CD4-positive, alpha-beta T cell treated with Interleukin-4 for 4 hours (primary cell): Measurements from ENCODE around the gene UGT1A1.

Experiments used
- DNase-seq: peaks from one replicate; pipeline ENCODE4 v3.0.0-alpha.2; 2020

Gene UGT1A1

DNA sequence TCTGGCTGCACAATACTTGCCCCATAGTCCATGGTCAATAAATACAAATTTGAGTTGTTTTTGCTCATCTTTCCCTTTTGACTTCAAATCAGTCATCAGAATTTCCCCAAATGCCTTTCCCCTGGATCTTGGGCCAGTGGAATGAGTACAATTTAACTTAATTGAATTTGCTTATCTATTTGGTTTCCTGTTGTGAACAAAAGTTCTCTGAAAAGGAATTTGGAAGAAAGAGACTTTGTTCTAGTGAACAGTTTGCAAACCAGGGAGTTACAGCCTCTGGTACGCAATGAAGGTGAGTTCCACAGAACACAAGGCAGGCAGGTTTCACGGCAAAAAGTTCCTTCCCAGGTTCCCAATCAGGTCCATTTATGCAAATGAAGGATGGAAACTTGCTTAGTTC lies 1.2 kb upstream of the UGT1A1 start:
- no peak for DNase-seq

DNA sequence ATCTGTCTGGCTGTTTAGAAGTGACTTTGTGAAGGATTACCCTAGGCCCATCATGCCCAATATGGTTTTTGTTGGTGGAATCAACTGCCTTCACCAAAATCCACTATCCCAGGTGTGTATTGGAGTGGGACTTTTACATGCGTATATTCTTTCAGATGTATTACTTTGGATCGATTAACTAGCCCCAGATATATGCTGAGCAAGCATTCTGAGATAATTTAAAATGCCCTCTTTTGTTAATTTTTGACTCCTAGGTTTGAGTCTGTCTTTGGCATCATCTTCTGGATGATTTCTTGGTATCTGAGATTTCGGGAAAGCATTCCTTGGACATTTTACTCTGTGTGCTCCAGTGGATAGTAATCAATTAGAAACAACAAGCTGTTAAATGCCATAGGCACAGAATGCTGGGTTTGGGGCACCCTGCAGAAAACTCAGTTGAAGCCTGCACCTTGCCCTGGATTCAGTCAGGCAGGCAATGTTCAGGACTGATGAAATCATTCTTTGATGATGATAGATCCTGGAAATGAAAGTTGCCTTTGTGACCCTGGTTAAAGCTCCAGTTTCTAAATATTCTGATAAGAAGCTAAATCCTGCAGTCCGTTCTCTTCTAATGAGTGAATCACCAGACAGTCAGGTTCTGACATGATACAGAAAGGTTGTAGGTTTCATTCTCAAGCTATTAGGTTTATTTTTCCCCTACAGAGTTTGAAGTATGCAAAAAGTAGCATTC lies 1.1 kb downstream of the UGT1A1 start:
- no peak for DNase-seq

DNA sequence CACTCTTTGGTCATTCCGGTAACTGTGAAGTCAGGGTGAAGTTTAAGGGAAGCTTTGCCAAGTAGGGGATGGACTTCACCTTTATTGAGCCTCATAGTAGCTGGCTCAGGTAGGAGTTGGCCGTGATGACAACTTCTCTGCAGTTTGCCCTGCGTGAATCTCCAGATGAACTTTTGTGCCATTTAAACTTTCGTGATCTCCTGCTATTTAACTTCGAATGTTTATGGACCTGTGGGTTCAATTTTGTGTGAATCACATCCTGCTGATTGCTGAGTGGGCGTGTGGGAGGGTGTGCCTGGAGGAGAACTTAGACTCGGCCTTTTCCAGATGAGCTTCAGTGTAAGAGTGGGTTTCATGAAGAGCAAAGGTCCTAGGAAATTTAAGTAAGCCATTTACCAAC lies 4.2 kb downstream of the UGT1A1 start:
- DNase-seq, result no peak

DNA sequence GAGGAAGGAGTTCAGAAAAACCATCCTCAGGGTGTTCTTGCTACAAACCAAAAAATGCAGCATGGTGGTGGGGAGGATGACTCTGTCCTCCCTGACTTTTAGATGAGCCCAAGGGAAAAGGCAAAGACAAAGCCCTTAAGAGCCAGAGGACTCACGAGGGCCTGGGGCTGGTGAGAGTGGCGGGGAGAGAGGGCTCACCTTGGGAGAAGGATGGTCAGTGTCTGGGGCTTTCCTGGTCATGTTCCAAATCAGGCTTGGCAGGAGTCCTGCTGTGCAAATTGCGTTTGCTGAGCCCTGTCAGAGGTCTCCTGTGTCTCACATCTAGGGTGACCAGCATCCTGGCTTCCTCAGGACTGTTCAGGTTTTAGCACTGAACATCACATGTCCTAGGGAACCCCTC lies 4.7 kb downstream of the UGT1A1 start:
- DNase-seq, result no peak

DNA sequence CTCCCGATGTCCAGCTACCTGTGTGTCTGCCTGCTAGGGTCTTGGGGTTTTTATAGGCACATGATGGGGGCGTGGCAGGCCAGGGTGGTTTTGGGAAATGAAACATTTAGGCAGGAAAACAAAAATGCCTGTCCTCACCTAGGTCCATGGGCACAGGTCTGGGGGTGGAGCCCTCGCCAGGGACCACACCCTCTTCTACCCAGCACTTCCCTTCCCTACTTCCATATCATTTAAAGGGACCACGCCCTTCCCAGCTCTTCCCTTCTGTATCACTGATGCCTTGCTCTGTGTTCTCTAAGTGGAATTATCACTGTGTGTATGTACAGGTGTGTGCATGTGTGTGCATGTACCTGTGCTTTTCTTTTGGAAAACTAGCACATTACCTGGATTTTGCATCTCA lies 6.3 kb downstream of the UGT1A1 start:
- no peak for DNase-seq

DNA sequence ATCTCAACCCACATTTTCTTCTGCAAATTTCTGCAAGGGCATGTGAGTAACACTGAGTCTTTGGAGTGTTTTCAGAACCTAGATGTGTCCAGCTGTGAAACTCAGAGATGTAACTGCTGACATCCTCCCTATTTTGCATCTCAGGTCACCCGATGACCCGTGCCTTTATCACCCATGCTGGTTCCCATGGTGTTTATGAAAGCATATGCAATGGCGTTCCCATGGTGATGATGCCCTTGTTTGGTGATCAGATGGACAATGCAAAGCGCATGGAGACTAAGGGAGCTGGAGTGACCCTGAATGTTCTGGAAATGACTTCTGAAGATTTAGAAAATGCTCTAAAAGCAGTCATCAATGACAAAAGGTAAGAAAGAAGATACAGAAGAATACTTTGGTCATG lies 8.0 kb downstream of the UGT1A1 start:
- no peak for DNase-seq

DNA sequence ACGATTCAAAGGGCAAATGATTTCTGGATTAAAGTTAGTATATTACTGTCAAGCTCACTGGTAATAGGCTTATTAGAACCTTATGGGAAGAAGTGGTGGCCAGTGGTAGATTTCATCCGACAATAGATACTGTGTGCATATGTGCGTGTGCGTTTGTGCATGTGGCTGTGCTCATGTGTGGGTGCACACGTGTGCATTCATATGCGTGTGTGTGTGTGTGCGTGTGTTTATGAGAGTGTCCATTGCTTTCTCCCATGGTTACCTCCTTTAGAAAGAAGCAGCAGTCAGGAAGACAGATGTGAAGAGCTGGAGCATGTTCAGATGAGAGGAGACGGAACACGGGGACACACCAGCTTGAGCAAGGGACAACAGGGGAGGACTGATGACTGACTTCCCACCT lies 9.2 kb downstream of the UGT1A1 start:
- no peak for DNase-seq

DNA sequence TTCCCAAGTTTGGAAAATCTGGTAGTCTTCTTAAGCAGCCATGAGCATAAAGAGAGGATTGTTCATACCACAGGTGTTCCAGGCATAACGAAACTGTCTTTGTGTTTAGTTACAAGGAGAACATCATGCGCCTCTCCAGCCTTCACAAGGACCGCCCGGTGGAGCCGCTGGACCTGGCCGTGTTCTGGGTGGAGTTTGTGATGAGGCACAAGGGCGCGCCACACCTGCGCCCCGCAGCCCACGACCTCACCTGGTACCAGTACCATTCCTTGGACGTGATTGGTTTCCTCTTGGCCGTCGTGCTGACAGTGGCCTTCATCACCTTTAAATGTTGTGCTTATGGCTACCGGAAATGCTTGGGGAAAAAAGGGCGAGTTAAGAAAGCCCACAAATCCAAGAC lies 12.1 kb downstream of the UGT1A1 start:
- no peak for DNase-seq

DNA sequence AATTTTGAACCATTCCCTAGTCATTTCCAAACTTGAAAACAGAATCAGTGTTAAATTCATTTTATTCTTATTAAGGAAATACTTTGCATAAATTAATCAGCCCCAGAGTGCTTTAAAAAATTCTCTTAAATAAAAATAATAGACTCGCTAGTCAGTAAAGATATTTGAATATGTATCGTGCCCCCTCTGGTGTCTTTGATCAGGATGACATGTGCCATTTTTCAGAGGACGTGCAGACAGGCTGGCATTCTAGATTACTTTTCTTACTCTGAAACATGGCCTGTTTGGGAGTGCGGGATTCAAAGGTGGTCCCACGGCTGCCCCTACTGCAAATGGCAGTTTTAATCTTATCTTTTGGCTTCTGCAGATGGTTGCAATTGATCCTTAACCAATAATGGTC lies 12.5 kb downstream of the UGT1A1 start:
- no peak for DNase-seq

DNA sequence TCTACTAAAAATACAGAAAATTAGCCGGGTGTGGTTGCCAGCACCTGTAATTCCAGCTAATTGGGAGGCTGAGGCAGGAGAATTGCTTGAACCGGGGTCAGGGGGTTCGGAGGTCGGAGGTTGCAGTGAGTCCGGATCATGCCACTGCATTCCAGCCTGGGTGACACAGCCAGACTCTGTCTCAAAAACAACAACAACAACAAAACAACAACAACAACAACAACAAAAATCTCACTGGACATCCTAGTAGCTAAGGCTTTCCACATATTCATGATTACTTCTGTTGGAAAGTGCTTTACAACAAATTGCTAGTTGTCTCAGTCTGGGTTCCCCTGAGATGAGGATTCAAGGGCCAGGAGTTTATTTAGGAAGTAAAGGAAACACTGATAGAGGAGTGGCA lies 13.8 kb downstream of the UGT1A1 start:
- DNase-seq, result no peak

DNA sequence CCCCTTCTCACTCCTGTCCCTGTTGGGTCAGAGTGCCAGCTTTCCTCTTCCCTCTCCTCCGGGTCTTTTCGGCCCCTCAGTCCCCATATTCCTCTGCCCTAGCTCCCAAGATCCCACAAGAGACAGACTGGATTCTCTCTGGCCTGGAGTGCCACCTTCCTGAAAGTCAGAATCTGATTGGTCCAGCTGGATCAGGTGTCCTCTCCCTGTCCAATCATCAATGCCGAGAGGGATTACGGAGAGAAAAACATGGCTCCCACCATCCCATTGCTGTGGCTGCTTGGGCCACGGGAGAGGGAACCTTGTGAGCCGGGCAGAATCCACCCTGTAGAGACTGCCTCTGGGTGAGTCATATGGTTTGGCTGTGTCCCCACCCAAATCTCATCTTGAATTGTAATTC lies 15.3 kb downstream of the UGT1A1 start:
- DNase-seq, result no peak

DNA sequence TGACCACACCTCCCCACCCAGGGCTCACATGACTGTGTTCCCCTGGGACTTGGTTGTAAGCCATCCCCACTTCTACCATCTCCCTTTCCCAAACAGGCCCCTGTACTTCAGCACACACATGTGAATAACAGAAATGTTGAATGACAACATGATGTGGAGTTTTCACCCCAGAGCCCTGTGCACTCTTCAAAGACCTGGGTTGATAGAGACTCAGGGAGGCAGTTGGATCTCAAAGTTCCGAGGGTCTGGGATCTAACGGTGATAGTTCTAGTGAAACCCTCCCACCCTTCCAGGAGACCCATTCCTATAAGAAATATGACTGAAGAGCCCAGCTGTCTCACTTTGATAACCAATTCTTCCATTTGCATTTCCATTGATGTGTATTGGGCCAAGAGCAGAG lies 18.0 kb downstream of the UGT1A1 start, which contains the start of gene MROH2A:
MROH2A (plus strand) TSS at position 301 of the 400 bp plus-strand sequence. CDS start 1,029 bp downstream, outside the sequence.
- no peak for DNase-seq

DNA sequence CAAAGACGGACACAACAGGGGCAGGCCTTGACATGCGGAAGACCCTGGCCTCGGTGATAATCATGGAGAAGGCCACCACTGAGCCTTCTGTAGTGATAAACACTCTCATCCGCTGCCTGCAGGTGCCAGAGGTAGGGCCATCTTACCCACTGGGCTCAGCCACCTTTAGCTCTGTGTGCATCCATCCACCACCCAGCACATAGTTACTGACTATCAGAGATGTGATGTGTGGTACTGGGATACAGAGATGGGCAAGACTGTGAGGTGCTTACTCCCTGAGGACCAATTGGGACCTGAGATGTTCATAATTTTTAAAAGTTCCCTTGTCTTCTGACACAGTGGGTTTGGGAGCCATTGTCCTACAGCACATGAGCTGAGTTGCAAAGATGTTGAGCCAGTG lies 19.7 kb downstream of the UGT1A1 start:
- DNase-seq, result no peak

DNA sequence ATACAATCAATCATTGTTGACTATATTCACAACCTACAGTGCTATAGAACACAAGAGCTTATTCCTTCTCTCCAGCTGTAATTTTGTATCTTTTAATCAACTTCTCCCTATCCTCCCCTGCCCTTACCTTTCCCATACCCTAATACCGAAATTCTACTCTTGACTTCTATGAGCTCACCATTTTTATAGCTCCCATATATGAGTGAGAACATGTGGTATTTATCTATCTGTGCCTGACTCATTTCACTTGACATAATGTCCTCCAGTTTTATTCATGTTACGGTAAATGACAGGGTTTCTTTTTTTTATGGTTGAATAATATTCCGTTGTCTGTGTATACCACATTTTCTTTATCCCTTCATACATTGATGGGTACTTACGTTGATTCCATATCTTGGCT lies 20.7 kb downstream of the UGT1A1 start:
- no peak for DNase-seq

DNA sequence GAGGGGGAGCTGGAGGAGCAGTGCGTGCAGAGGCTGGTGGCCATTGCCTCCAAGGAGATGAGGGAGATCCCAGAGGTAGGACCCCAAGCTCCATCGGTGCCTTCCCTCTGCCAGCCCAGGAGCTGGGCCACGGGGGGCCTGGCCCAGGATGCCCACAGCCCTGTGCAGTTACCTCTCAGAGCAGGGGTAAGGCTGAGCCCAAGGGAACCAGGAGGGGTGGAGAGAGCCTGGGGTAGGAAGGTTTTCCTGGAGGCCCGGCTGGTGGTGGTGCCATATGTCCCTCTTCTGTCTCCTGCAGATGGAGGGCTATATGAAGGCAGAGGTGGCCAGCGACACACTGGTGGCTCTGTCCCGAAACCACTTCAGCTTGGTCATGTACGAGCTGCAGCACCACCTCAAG lies 29.5 kb downstream of the UGT1A1 start:
- no peak for DNase-seq

DNA sequence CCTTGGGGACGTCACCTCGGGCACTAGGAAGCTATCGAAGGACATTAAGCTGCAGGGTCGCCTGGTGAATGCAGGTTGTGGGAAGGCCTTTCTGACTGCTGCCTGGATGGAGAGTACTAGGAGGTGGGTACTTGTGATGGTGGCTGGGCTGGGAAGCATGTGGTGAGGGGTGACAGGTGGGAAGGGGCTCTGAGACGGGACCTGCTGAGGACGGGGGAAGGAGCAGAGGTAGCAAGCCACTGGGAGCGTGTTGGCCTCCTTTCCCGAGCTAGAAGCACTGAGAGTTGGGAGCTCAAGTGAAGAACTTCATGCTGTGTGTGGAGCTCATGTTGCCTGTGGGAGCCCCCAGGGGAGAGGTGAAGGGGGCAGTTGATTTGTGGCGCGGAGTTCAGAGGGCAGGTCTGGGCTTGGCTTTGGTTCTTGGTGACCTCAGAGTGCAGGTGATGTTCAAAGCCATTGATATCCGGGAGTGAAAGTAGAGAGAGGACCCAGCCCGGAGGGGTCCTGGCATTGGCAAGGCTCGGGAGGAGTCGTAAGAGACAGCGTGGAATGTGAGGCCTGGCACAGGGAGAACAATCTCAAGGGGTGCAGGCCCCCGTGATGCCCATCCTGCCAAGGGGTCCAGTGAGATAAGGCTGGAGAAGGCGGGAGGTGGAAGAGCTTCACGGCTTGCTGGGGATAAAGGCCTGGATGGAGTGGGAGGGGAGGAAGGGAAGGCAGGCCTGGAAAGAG lies 31.2 kb downstream of the UGT1A1 start:
- DNase-seq, result no peak

DNA sequence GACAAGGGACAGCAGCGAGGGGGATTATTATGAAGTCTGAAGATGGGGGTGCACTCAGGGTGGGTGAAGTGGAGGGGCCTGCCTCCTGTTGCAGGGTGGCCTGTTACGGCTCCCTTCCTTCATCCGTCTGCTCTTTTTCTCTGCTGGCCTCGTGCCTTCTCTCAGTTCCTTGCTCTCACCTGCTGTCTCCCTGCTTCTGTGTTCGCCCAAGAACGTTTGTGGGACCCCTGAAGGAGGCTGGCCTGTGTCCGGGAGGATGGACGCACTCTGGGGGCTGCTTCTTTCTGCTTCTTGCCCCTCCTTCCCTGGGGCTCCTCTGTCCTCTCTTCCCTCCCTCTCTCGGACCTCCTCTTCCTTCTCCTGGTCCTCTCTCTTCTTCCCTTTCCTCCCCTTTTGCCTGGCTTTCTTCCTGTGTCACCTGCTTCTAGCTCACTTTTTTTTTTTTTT lies 31.8 kb downstream of the UGT1A1 start:
- DNase-seq, result no peak

DNA sequence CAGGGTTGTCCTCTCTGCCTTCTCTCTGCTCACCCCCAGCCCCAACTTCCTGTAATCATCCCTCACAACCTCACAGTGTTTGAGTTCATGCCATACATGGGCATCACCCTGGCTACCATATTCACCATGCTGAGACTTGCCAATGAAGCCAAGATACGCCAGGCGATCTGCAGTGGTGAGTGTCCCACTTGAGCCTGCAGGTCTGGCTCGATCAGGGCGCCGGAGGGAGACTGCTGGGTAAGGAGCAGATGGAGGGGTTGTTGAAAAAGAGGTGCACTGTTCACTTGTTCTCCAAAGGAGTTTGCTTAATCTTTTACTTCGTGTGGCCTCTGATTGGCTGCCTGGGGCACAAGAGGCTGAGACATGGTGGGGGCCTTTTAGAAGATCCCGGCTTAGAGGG lies 32.6 kb downstream of the UGT1A1 start:
- no peak for DNase-seq

DNA sequence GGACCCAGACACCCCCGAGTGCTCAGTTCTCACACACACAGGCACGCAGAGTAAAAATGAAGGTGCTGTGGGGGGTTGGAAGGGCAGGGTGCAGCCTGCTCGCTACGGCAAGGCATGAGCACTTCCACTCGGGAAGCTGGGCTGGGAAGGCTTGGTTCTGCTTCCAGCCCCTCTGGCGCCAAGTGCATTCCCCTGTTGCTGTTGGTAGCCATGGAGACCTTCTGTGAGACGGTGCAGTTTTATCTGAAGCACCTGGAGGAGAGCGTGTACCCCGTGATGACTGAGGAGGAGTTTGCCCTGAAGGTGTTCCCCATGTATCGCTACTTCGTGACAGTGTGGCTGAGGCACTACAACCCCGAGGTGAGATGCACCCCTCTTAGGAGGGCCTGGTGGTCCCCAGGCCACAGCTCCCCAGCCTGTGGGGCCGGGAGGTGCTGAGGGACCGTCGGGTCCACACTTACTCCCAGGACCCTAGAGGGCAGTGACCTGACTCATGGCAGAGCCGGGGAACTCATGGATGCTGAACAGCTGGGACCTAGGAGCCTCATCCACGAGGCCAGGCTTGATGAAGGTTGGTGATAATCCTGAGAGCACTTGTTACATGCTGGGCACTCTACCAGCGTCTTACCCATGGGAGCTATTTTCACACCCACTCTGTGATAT lies 33.5 kb downstream of the UGT1A1 start:
- no peak for DNase-seq

DNA sequence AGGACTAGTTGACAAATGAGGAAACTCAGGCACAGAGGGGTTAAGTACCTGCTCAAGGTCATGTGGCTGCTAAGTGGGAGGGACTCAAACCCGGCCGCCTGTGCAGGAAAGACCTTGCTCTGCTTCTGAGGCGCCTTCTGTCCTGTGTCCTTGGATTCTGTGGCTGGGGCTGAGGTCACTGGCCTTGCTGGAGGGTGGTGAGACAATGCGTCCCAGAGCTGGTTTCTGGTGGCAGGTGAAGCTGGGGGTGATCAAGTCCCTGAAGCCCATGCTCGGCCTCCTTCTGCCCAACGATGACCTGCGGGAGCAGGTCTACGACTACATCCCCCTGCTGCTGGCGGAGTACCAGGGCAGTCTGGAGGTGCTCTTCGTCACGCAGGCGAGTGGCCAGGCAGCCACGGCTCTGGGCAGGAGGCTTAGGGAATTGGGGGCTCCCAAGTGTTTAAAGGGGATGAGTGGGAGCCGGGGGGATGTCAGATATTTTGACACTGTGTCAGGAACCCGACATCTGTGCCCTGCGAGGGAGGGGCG lies 34.1 kb downstream of the UGT1A1 start:
- no peak for DNase-seq

DNA sequence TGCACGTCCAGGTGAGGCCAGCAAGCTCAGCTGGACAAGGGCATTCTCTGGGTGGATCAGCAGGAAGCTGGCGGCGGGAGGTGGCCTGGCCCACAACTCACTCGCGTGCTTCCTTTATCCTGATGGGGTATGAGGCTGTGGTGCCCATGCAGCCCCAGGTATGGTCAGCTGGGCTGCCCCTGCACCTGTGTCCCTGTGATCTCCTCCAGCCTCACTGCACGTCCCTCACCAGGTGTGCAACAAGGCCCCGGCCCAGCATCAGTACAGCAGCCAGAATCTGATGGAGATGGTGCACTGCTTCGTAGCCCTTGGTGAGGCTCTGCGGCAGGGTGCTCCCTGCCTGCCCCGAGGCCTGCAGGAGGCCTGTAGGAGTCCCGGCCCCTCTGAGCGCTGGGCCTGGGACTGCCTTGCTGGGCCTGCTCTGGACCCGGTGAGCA lies 35.7 kb downstream of the UGT1A1 start:
- DNase-seq, result no peak

DNA sequence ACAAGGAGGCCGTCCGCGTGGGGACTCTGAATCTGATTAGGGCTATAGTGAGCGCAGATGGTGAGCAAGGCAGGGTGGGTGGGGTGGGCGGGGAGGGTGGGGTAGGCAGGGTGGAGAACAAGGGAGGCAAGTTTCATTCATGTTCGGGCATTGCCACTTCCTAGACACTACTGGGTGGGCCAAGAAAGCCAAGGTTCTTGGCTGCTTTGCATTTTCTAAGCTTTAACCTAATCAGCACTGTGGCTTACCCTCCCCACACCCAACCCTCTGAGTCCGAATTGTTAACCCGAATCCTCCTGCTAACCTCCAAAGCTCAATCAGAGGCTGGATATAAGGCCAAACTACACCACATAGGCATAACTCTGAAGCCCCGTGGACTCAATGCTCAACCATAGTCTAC lies 36.2 kb downstream of the UGT1A1 start:
- DNase-seq, result no peak

DNA sequence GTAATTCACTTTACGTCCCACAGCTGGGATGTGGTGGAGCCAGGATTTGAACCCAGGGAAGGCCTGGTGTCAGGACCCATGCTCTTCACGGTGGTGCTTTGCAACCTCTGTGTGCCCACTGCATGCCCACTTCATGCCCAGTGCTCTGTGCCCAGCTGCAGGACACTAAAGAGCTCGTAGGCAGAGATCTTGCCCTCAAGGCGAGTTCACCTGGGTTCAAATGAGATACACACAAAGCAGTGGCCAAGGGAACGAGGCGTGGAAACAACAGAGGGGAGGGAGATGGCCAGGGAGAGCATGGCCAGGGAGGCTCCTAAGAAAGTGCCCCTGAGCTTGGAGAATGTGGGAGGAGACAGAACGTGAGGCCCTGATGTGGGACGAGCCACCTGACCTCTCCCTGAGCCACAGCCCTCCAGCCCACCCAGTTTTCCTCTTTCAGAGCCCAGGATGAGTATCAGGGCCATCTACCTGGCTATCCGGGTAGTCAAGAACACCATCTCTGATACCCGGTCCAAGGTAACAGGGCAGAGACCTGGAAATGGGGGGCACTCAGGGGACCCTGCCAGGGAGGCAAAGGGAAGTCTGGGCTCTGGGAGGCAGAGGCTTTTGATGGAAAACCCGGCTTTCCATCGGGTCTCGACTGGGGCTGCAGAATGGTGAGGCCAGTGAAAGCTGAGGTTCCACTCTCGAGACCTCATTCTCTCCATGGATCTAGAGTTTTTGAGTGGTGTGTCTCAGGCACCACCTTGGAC lies 38.4 kb downstream of the UGT1A1 start:
- no peak for DNase-seq
